ENCODE measurements around the gene NDRG2. TPM values are rescaled to one million over a fixed set of nuclear protein-coding genes. Genes with fewer than 3 reads are reported as not detected.

The NDRG2 gene
- polyA plus RNA-seq, 3 donors = 6.8 to 11.7 (median 11.1) TPM

- TF ChIP-seq CTCF (IDR thresholded peaks at IDR 0.05) = no peak
- H3K9me3 ChIP-seq (replicated peaks in 1 of 2; ENCODE audit: control insufficient read depth in 1 of 2, insufficient read depth in 1 of 2, low read length in 2 of 2) = no peaks in the 10 kb centered on the region
- H3K27ac ChIP-seq (ENCODE audit: low read depth in 1 of 2, low read length in 2 of 2) = no peak overlapping the region
- no peak overlapping the region for H3K4me3 ChIP-seq (replicated peaks in 1 of 3; ENCODE audit: low read depth in 2 of 3, low read length in 3 of 3)
- H3K9me3 Mint-ChIP-seq = no peaks in the 10 kb centered on the region
- no peak overlapping the region for H3K4me2 ChIP-seq (replicated peaks; ENCODE audit: extremely low read depth, low read length, poor library complexity, severe bottlenecking)
- H3K27me3 ChIP-seq (ENCODE audit: control insufficient read depth in 2 of 2, insufficient read depth in 2 of 2, low read length in 2 of 2) = peaks cover 2 to 54% of the 10 kb centered on the region in 2 donors
- H3K9ac ChIP-seq (ENCODE audit: insufficient read depth, low read length, poor library complexity, severe bottlenecking) = no peak overlapping the region
- intact Hi-C loops (cut with micrococcal nuclease) = no loop called here
- H3K36me3 Mint-ChIP-seq = no peaks in the 10 kb centered on the region
- no peaks in the 10 kb centered on the region for H3K79me2 ChIP-seq (ENCODE audit: insufficient read depth, low read length)
- no peak for DNase-seq
- H3K4me3 Mint-ChIP-seq = no peak overlapping the region
- 100% methylated on average over 1 of the region's 2 CpGs for WGBS (ENCODE audit: insufficient coverage)
- H3K36me3 ChIP-seq (replicated peaks in 1 of 2; ENCODE audit: control insufficient read depth in 1 of 2, insufficient read depth in 2 of 2, low read length in 2 of 2) = no peaks in the 10 kb centered on the region
- peaks cover 7% of the 10 kb centered on the region for H3K4me1 Mint-ChIP-seq
- H3K27me3 Mint-ChIP-seq (ENCODE audit: low read depth in 3 of 3) = peaks cover 10 to 13% (median 12%) of the 10 kb centered on the region in 3 donors
- H2AFZ ChIP-seq (ENCODE audit: insufficient read depth, low read depth, low read length, poor library complexity, severe bottlenecking) = no peak overlapping the region
- peaks cover 0 to 9% of the 10 kb centered on the region in 2 donors for H3K4me1 ChIP-seq (ENCODE audit: control insufficient read depth in 1 of 2, insufficient read depth in 2 of 2, low read length in 2 of 2)
- H4K20me1 ChIP-seq (ENCODE audit: insufficient read depth, low read length) = no peaks in the 10 kb centered on the region
- no peak overlapping the region for H3K27ac Mint-ChIP-seq
These were observed 22.5 kb upstream of the NDRG2 start for GRCh38 chr14:21047378-21047781.

GRCh38 chr14:21043974-21044618 lies 19.2 kb upstream of the NDRG2 start:
- Histone ChIP-seq H3K4me3 (replicated peaks in 1 of 3; ENCODE audit: low read depth in 2 of 3, low read length in 3 of 3) (no peak overlapping the region), H3K4me1 (ENCODE audit: control insufficient read depth in 1 of 2, insufficient read depth in 2 of 2, low read length in 2 of 2) (no peaks in the 10 kb centered on the region), H2AFZ (ENCODE audit: insufficient read depth, low read depth, low read length, poor library complexity, severe bottlenecking) (no peak overlapping the region), H3K4me2 (replicated peaks; ENCODE audit: extremely low read depth, low read length, poor library complexity, severe bottlenecking) (no peak overlapping the region), H3K9ac (ENCODE audit: insufficient read depth, low read length, poor library complexity, severe bottlenecking) (no peak overlapping the region), H4K20me1 (ENCODE audit: insufficient read depth, low read length) (no peaks in the 10 kb centered on the region), H3K9me3 (replicated peaks in 1 of 2; ENCODE audit: control insufficient read depth in 1 of 2, insufficient read depth in 1 of 2, low read length in 2 of 2) (no peaks in the 10 kb centered on the region), H3K79me2 (ENCODE audit: insufficient read depth, low read length) (no peaks in the 10 kb centered on the region), H3K27me3 (ENCODE audit: control insufficient read depth in 2 of 2, insufficient read depth in 2 of 2, low read length in 2 of 2) (peaks cover 2 to 48% of the 10 kb centered on the region in 2 donors), H3K36me3 (replicated peaks in 1 of 2; ENCODE audit: control insufficient read depth in 1 of 2, insufficient read depth in 2 of 2, low read length in 2 of 2) (no peaks in the 10 kb centered on the region), H3K27ac (ENCODE audit: low read depth in 1 of 2, low read length in 2 of 2) (no peak overlapping the region)
- no peak overlapping the region for H3K27ac Mint-ChIP-seq
- TF ChIP-seq CTCF (IDR thresholded peaks at IDR 0.05) = no peak
- H3K9me3 Mint-ChIP-seq = no peaks in the 10 kb centered on the region
- no peak overlapping the region for H3K4me3 Mint-ChIP-seq
- no peaks in the 10 kb centered on the region for H3K36me3 Mint-ChIP-seq
- DNase-seq = no peak
- peaks cover 4 to 13% (median 13%) of the 10 kb centered on the region in 3 donors for H3K27me3 Mint-ChIP-seq (ENCODE audit: low read depth in 3 of 3)
- H3K4me1 Mint-ChIP-seq = peaks cover 7% of the 10 kb centered on the region
- WGBS (ENCODE audit: insufficient coverage) = 0% methylated on average over 1 of the region's 6 CpGs
- intact Hi-C loops (cut with micrococcal nuclease) = no loop called here
